CD14-positive monocyte (primary cell): Measurements from ENCODE around the gene CD151. TPM values are rescaled to one million over a fixed set of nuclear protein-coding genes. Genes with fewer than 3 reads are reported as not detected.

ENCODE experiments used
- DNase-seq, 3 donors: peaks; one replicate each; pipeline ENCODE4 v3.0.0-alpha.2; 2011 to 2022
- H2AFZ ChIP-seq: 2 replicates; pipeline ENCODE4 v1.6.0; 2012; ENCODE audit warnings: mild to moderate bottlenecking, low read depth, low read length, inconsistent platforms; ENCODE audit not compliant: insufficient read depth, poor library complexity, severe bottlenecking
- H3K27ac ChIP-seq, 2 donors: 1 replicate in 1 of 2; 2 replicates in 1 of 2; pipeline ENCODE4 v1.5.1; 2012 to 2013; ENCODE audit warnings: low read length in 2 of 2, control low read depth in 1 of 2, inconsistent platforms in 1 of 2, low read depth in 1 of 2, mild to moderate bottlenecking in 1 of 2
- H3K27me3 ChIP-seq, 2 donors: one replicate each; pipeline versions ENCODE4 v1.6.0 to v1.6.1; 2011 to 2013; ENCODE audit warnings: low read length in 2 of 2; ENCODE audit not compliant: control insufficient read depth in 2 of 2, insufficient read depth in 2 of 2
- H3K36me3 ChIP-seq, 2 donors: replicated peaks in 1 of 2; 1 replicate in 1 of 2; 2 replicates in 1 of 2; pipeline versions ENCODE4 v1.5.1 to v1.6.1; 2012 to 2013; ENCODE audit warnings: low read length in 2 of 2, control low read depth in 1 of 2, inconsistent platforms in 1 of 2, mild to moderate bottlenecking in 1 of 2; ENCODE audit not compliant: insufficient read depth in 2 of 2, control insufficient read depth in 1 of 2
- H3K4me1 ChIP-seq, 2 donors: 1 replicate in 1 of 2; 2 replicates in 1 of 2; pipeline versions ENCODE4 v1.5.1 to v1.6.1; 2012 to 2013; ENCODE audit warnings: low read length in 2 of 2, control low read depth in 1 of 2, inconsistent platforms in 1 of 2, mild to moderate bottlenecking in 1 of 2, moderate library complexity in 1 of 2; ENCODE audit not compliant: insufficient read depth in 2 of 2, control insufficient read depth in 1 of 2
- H3K4me2 ChIP-seq: replicated peaks from 2 replicates; pipeline ENCODE3; 2012; ENCODE audit warnings: low read length, moderate library complexity, mild to moderate bottlenecking; ENCODE audit not compliant: poor library complexity, severe bottlenecking; ENCODE audit errors: extremely low read depth
- H3K4me3 ChIP-seq, 3 experiments: fragments of 200-600 bp in 1 of 3; sonication (generic) in 1 of 3; replicated peaks in 1 of 3; 1 replicate in 2 of 3; 2 replicates in 1 of 3; pipeline ENCODE4 v1.5.1; 2011 to 2013; ENCODE audit warnings: low read length in 3 of 3, mild to moderate bottlenecking in 3 of 3, control low read depth in 2 of 3, low read depth in 2 of 3, inconsistent platforms in 1 of 3, moderate library complexity in 1 of 3
- H3K79me2 ChIP-seq: 2 replicates; pipeline ENCODE4 v1.6.0; 2012; ENCODE audit warnings: mild to moderate bottlenecking, control low read depth, inconsistent platforms, low read length, moderate library complexity; ENCODE audit not compliant: insufficient read depth
- H3K9ac ChIP-seq: 2 replicates; pipeline ENCODE4 v1.6.0; 2017; ENCODE audit warnings: low read length, mild to moderate bottlenecking; ENCODE audit not compliant: insufficient read depth, poor library complexity, severe bottlenecking
- H3K9me3 ChIP-seq, 2 donors: replicated peaks in 1 of 2; 1 replicate in 1 of 2; 2 replicates in 1 of 2; pipeline versions ENCODE4 v1.5.1 to v1.6.1; 2012 to 2013; ENCODE audit warnings: low read length in 2 of 2, control low read depth in 1 of 2; ENCODE audit not compliant: control insufficient read depth in 1 of 2, insufficient read depth in 1 of 2
- H4K20me1 ChIP-seq: 2 replicates; pipeline ENCODE4 v1.6.0; 2012; ENCODE audit warnings: mild to moderate bottlenecking, low read length, control low read depth, moderate library complexity; ENCODE audit not compliant: insufficient read depth
- H3K27ac Mint-ChIP-seq, 7 donors: one replicate each; pipeline ENCODE4 v1.8.0; 2020; ENCODE audit warnings: mild to moderate bottlenecking in 7 of 7, mixed read lengths in 7 of 7, moderate library complexity in 6 of 7, inconsistent platforms in 2 of 7
- H3K27me3 Mint-ChIP-seq, 3 donors: one replicate each; pipeline ENCODE4 v1.8.0; 2021 to 2022; ENCODE audit warnings: low read depth in 3 of 3, mild to moderate bottlenecking in 3 of 3, mixed read lengths in 3 of 3, moderate library complexity in 3 of 3, inconsistent platforms in 1 of 3
- H3K36me3 Mint-ChIP-seq, 2 donors: one replicate each; pipeline ENCODE4 v1.8.0; 2020; ENCODE audit warnings: mixed read lengths in 2 of 2, inconsistent platforms in 1 of 2, mild to moderate bottlenecking in 1 of 2
- H3K4me1 Mint-ChIP-seq: one replicate; pipeline ENCODE4 v1.8.0; 2020; ENCODE audit warnings: mild to moderate bottlenecking, mixed read lengths
- H3K4me3 Mint-ChIP-seq, 2 donors: one replicate each; pipeline ENCODE4 v1.8.0; 2020; ENCODE audit warnings: mild to moderate bottlenecking in 2 of 2, mixed read lengths in 2 of 2, moderate library complexity in 1 of 2
- H3K9me3 Mint-ChIP-seq, 7 donors: one replicate each; pipeline ENCODE4 v1.8.0; 2020 to 2022; ENCODE audit warnings: mixed read lengths in 7 of 7, mild to moderate bottlenecking in 6 of 7, moderate library complexity in 6 of 7, inconsistent platforms in 2 of 7
- WGBS: methylation state at CpG from one replicate; pipeline ENCODE4 v1.1.5; 2013; ENCODE audit warnings: missing lambda C conversion rate; ENCODE audit not compliant: insufficient coverage; 5-methylcytosine and 5-hydroxymethylcytosine counted together
- intact Hi-C, 2 donors: fragments of 100-400 bp; cut with micrococcal nuclease; formaldehyde crosslinking; loops; one replicate each; pipeline versions ENCODE4 v1.15.0 to v1.15.1; 2023
- polyA plus RNA-seq, 3 donors: library from polyadenylated mRNA; depleted of rRNA in 1 of 3; unstranded in 2 of 3; stranded (reverse) in 1 of 3; fragments of 300-500 nt in 2 of 3; fragments of >200 nt in 1 of 3; fragmentation: Illumina TruSeq in 2 of 3; gene quantifications; 1 replicate in 2 of 3; 2 replicates in 1 of 3; pipeline ENCODE4 v1.2.3, GENCODE V29; 2012 to 2021
- TF ChIP-seq, protein P1 (sequence below): fragments of 200-600 bp; IDR thresholded peaks from one replicate; pipeline ENCODE4 v1.8.0; 2022; ENCODE audit warnings: antibody characterized with exemption, mild to moderate bottlenecking

The CD151 gene
- polyA plus RNA-seq, 3 donors = 18.1 to 200 (median 57.4) TPM

DNA sequence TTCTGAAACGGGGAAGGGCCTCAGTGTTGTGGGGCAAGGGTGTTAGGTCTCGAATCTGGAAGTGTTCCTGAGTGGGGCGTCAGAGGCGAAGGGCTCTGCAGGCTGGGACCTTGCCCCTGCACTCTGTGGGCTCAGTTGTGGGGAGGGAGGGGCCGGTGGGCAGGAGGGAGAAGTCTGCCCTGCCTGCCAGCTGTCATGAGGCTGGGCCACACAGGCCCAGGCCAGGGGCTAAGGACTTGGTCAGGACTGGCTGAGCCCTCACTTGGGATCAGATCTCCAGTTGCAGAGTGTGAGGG is 4.9 kb upstream of the CD151 start, which contains the start of gene CRACR2B:
Gene CRACR2B (plus strand): TSS at position 23 of the 296 bp plus-strand sequence. CDS start 689 bp downstream, outside the sequence.
- Histone ChIP-seq H3K4me3 (peak within 1 kb of the TSS; percentile 21 to 77 (median 39)), H2AFZ (peak within 1 kb of the TSS; percentile 63), H3K27ac (no peak within 1 kb of the TSS), H4K20me1 (peaks cover 52% of the 10 kb centered on the region), H3K4me1 (peaks cover 72 to 83% of the 10 kb centered on the region in 2 donors), H3K9me3 (no peaks in the 10 kb centered on the region), H3K36me3 (peaks cover 17 to 27% of the 10 kb centered on the region in 2 donors), H3K9ac (peak within 1 kb of the TSS; percentile 60), H3K79me2 (peaks cover 16% of the 10 kb centered on the region), H3K27me3 (peaks cover 10 to 55% of the 10 kb centered on the region in 2 donors), H3K4me2 (peak within 1 kb of the TSS; percentile 89)
- H3K27me3 Mint-ChIP-seq = peaks cover 47 to 59% (median 53%) of the 10 kb centered on the region in 3 donors
- H3K36me3 Mint-ChIP-seq = peaks cover 28 to 30% of the 10 kb centered on the region in 2 donors
- H3K27ac Mint-ChIP-seq = peak within 1 kb of the TSS in 5 of 7 donors; percentile 30 to 81 (median 40)
- H3K4me1 Mint-ChIP-seq = peaks cover 60% of the 10 kb centered on the region
- DNase-seq = peak in 1 of 3 donors; percentile 24
- TF ChIP-seq, protein P1, sequence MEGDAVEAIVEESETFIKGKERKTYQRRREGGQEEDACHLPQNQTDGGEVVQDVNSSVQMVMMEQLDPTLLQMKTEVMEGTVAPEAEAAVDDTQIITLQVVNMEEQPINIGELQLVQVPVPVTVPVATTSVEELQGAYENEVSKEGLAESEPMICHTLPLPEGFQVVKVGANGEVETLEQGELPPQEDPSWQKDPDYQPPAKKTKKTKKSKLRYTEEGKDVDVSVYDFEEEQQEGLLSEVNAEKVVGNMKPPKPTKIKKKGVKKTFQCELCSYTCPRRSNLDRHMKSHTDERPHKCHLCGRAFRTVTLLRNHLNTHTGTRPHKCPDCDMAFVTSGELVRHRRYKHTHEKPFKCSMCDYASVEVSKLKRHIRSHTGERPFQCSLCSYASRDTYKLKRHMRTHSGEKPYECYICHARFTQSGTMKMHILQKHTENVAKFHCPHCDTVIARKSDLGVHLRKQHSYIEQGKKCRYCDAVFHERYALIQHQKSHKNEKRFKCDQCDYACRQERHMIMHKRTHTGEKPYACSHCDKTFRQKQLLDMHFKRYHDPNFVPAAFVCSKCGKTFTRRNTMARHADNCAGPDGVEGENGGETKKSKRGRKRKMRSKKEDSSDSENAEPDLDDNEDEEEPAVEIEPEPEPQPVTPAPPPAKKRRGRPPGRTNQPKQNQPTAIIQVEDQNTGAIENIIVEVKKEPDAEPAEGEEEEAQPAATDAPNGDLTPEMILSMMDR = no peak
- peaks cover 0 to 18% (median 1%) of the 10 kb centered on the region in 7 donors for H3K9me3 Mint-ChIP-seq
- intact Hi-C loops = no loop called here
- peak within 1 kb of the TSS; percentile 81 to 92 for H3K4me3 Mint-ChIP-seq
- 3% methylated on average over 5 of the region's 5 CpGs for WGBS

DNA sequence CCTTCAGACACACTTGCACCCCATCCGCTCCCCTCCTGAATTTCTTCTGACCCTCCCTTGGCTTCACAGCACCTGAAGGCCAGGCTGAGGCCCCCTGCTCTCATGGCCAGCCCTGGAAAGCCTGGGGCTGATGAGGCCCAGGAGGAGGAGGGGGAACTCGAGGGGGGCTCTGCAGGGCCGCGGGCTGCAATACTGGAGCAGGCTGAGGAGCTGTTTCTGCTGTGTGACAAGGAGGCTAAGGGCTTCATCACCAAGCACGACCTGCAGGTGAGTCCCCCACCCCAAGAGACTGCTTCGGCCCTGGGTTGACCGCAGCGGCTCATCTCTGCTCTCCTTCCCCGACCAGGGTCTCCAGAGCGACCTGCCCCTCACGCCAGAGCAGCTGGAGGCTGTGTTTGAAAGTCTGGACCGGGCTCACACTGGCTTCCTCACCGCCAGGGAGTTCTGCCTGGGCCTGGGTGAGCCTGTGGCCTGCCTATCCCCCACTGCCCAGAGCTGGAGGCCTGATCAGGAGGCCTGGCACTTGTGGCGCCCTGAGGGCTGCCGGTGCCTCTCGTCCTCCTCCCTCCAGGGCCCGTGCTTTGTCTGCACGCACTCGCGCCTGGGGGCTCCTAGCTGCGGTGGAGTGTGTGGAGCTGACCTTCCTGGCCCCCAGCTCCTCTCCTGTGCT is 4.1 kb upstream of the CD151 start:
- TF ChIP-seq, protein P1 = no peak
- Mint-ChIP-seq H3K27ac (peak overlapping the region in 1 of 7 donors; percentile 30), H3K4me3 (peak overlapping the region; percentile 78 to 92), H3K27me3 (peaks cover 47 to 62% (median 53%) of the 10 kb centered on the region in 3 donors), H3K36me3 (peaks cover 23 to 25% of the 10 kb centered on the region in 2 donors), H3K9me3 (peaks cover 0 to 18% (median 1%) of the 10 kb centered on the region in 7 donors), H3K4me1 (peaks cover 57% of the 10 kb centered on the region)
- H3K9me3 ChIP-seq = no peaks in the 10 kb centered on the region
- WGBS = 58% methylated on average over 14 of the region's 21 CpGs
- peaks cover 70 to 82% of the 10 kb centered on the region in 2 donors for H3K4me1 ChIP-seq
- H3K9ac ChIP-seq = no peak overlapping the region
- peaks cover 50% of the 10 kb centered on the region for H4K20me1 ChIP-seq
- intact Hi-C loops = no loop called here
- H3K27me3 ChIP-seq = peaks cover 10 to 55% of the 10 kb centered on the region in 2 donors
- peaks cover 14% of the 10 kb centered on the region for H3K79me2 ChIP-seq
- no peak for DNase-seq
- peak overlapping the region; percentile 89 for H3K4me2 ChIP-seq
- H3K27ac ChIP-seq = no peak overlapping the region
- H3K36me3 ChIP-seq = peaks cover 15 to 22% of the 10 kb centered on the region in 2 donors
- H3K4me3 ChIP-seq = peak overlapping the region in 2 of 3 experiments; percentile 43 to 77
- H2AFZ ChIP-seq = peak overlapping the region; percentile 54
